ENCODE results near the gene LRFN2.

LRFN2 gene

GRCh38 chr6:40499215-40499614 lies 87.9 kb downstream of the LRFN2 start:
- ChIA-PET POLR2A (no interaction called here), CTCF (no interaction called here)
- TF ChIP-seq ELF4 (IDR thresholded peaks at IDR 0.05) (no peak), ARNT (IDR thresholded peaks at IDR 0.05) (no peak), BHLHE40 (IDR thresholded peaks at IDR 0.05; ENCODE audit: borderline replicate concordance) (no peak), FOXM1 (IDR thresholded peaks at IDR 0.05; ENCODE audit: borderline replicate concordance) (no peak), FOXK2 (IDR thresholded peaks at IDR 0.05) (no peak), NFRKB (IDR thresholded peaks at IDR 0.05) (no peak), LEF1 (IDR thresholded peaks at IDR 0.05; ENCODE audit: borderline replicate concordance) (no peak), SP1 (IDR thresholded peaks at IDR 0.05) (no peak)
- DNase-seq (ENCODE audit: extremely low spot score), result no peak

- ChIA-PET CTCF (no interaction called here), POLR2A (no interaction called here)
- no peak for DNase-seq (ENCODE audit: extremely low spot score)
- TF ChIP-seq LEF1 (IDR thresholded peaks at IDR 0.05; ENCODE audit: borderline replicate concordance), result no peak
- no peak for TF ChIP-seq PKNOX1 (IDR thresholded peaks at IDR 0.05)
- no peak for TF ChIP-seq ZNF384 (IDR thresholded peaks at IDR 0.05)
- no peak for TF ChIP-seq FOXK2 (IDR thresholded peaks at IDR 0.05)
- no peak for TF ChIP-seq SP1 (IDR thresholded peaks at IDR 0.05)
- TF ChIP-seq ARNT (IDR thresholded peaks at IDR 0.05), result no peak
- no peak for TF ChIP-seq FOXM1 (IDR thresholded peaks at IDR 0.05; ENCODE audit: borderline replicate concordance)
- no peak for TF ChIP-seq BHLHE40 (IDR thresholded peaks at IDR 0.05; ENCODE audit: borderline replicate concordance)
- TF ChIP-seq SUZ12 (IDR thresholded peaks at IDR 0.05), result no peak
- TF ChIP-seq HDGF (IDR thresholded peaks at IDR 0.05; ENCODE audit: borderline replicate concordance), result no peak
- no peak for TF ChIP-seq FOXA1 (IDR thresholded peaks at IDR 0.05)
- no peak for TF ChIP-seq NFRKB (IDR thresholded peaks at IDR 0.05)
- TF ChIP-seq ELF4 (IDR thresholded peaks at IDR 0.05), result no peak
- no peak for TF ChIP-seq CTBP1 (IDR thresholded peaks at IDR 0.05; ENCODE audit: borderline replicate concordance)
- TF ChIP-seq TARDBP (IDR thresholded peaks at IDR 0.05), result no peak
- no peak for TF ChIP-seq L3MBTL2 (conservative IDR thresholded peaks at IDR 0.05)
Observed at GRCh38 chr6:40498148-40498547, 89.0 kb downstream of the LRFN2 start.

- no peak for DNase-seq (ENCODE audit: extremely low spot score)
- ChIA-PET POLR2A (no interaction called here), CTCF (no interaction called here)
- TF ChIP-seq L3MBTL2 (conservative IDR thresholded peaks at IDR 0.05) (no peak), ZNF384 (IDR thresholded peaks at IDR 0.05) (no peak), LEF1 (IDR thresholded peaks at IDR 0.05; ENCODE audit: borderline replicate concordance) (no peak), ARNT (IDR thresholded peaks at IDR 0.05) (no peak), SUZ12 (IDR thresholded peaks at IDR 0.05) (no peak), FOXA1 (IDR thresholded peaks at IDR 0.05) (no peak), NFRKB (IDR thresholded peaks at IDR 0.05) (no peak), TARDBP (IDR thresholded peaks at IDR 0.05) (no peak), FOXK2 (IDR thresholded peaks at IDR 0.05) (no peak), HDGF (IDR thresholded peaks at IDR 0.05; ENCODE audit: borderline replicate concordance) (no peak), SP1 (IDR thresholded peaks at IDR 0.05) (no peak), BHLHE40 (IDR thresholded peaks at IDR 0.05; ENCODE audit: borderline replicate concordance) (no peak)
Observed at GRCh38 chr6:40492187-40492586, 95.0 kb downstream of the LRFN2 start.

DNA sequence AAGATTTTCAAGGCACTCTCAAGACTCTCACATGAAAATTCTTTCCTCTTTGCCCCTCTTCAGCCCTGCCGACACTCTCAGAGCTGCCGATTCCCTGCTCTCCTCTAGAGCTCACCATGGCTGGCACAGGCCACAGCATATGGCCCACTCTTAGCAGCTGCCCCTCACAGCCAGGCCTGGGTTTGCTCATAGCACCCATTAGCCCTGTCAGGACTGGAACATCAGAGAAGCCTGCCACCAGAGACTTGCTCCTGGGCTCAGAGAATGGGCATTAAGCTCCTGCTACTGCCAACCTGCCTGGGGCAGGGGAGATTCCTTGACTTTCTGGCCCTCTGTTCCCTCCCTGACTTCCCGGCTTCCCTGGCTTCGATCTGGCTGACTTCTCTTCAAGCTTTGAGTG lies 96.7 kb downstream of the LRFN2 start:
- ChIA-PET CTCF (no interaction called here), POLR2A (no interaction called here)
- DNase-seq (ENCODE audit: extremely low spot score), result no peak
- no peak for TF ChIP-seq PKNOX1 (IDR thresholded peaks at IDR 0.05)
- no peak for TF ChIP-seq ZNF384 (IDR thresholded peaks at IDR 0.05)
- TF ChIP-seq NFRKB (IDR thresholded peaks at IDR 0.05), result no peak
- TF ChIP-seq FOXK2 (IDR thresholded peaks at IDR 0.05), result no peak
- TF ChIP-seq TARDBP (IDR thresholded peaks at IDR 0.05), result no peak
- TF ChIP-seq ELF4 (IDR thresholded peaks at IDR 0.05), result no peak
- no peak for TF ChIP-seq FOXA1 (IDR thresholded peaks at IDR 0.05)
- TF ChIP-seq L3MBTL2 (conservative IDR thresholded peaks at IDR 0.05), result no peak
- TF ChIP-seq ARNT (IDR thresholded peaks at IDR 0.05), result no peak
- TF ChIP-seq LEF1 (IDR thresholded peaks at IDR 0.05; ENCODE audit: borderline replicate concordance), result no peak
- TF ChIP-seq HDGF (IDR thresholded peaks at IDR 0.05; ENCODE audit: borderline replicate concordance), result no peak
- no peak for TF ChIP-seq FOXM1 (IDR thresholded peaks at IDR 0.05; ENCODE audit: borderline replicate concordance)
- no peak for TF ChIP-seq SUZ12 (IDR thresholded peaks at IDR 0.05)
- no peak for TF ChIP-seq CTBP1 (IDR thresholded peaks at IDR 0.05; ENCODE audit: borderline replicate concordance)
- TF ChIP-seq BHLHE40 (IDR thresholded peaks at IDR 0.05; ENCODE audit: borderline replicate concordance), result no peak
- no peak for TF ChIP-seq SP1 (IDR thresholded peaks at IDR 0.05)

DNA sequence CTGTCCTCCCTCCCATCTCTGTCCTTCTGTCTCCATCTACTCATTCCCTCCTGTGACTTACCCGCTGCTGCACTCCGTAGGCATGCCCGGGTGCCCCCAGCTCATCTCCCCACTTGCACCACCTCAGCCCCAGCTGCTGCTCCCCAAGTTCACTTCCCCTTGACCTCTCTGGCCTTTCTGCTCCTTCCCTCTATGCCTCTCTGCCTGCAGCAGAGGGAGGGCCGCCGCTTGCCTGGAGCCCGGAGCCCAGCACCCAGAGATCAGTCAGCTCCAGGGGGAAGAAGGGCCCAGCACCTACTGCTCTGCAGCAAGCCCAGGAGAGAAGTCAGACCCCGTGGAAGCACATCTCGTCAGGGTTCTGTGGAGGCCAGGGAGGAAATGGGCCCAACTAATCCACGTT lies 97.4 kb downstream of the LRFN2 start:
- CTCF ChIA-PET, result no interaction called here
- no peak for TF ChIP-seq HDGF (IDR thresholded peaks at IDR 0.05; ENCODE audit: borderline replicate concordance)
- no peak for TF ChIP-seq FOXA1 (IDR thresholded peaks at IDR 0.05)
- no peak for TF ChIP-seq BHLHE40 (IDR thresholded peaks at IDR 0.05; ENCODE audit: borderline replicate concordance)
- no peak for TF ChIP-seq FOXK2 (IDR thresholded peaks at IDR 0.05)
- TF ChIP-seq CTBP1 (IDR thresholded peaks at IDR 0.05; ENCODE audit: borderline replicate concordance), result no peak
- no peak for TF ChIP-seq TARDBP (IDR thresholded peaks at IDR 0.05)
- no peak for TF ChIP-seq ARNT (IDR thresholded peaks at IDR 0.05)
- no peak for TF ChIP-seq ELF4 (IDR thresholded peaks at IDR 0.05)
- no peak for TF ChIP-seq FOXM1 (IDR thresholded peaks at IDR 0.05; ENCODE audit: borderline replicate concordance)
- TF ChIP-seq ZNF384 (IDR thresholded peaks at IDR 0.05), result no peak
- TF ChIP-seq L3MBTL2 (conservative IDR thresholded peaks at IDR 0.05), result no peak
- no peak for TF ChIP-seq PKNOX1 (IDR thresholded peaks at IDR 0.05)
- no peak for TF ChIP-seq SUZ12 (IDR thresholded peaks at IDR 0.05)
- no peak for TF ChIP-seq NFRKB (IDR thresholded peaks at IDR 0.05)
- TF ChIP-seq LEF1 (IDR thresholded peaks at IDR 0.05; ENCODE audit: borderline replicate concordance), result no peak
- TF ChIP-seq SP1 (IDR thresholded peaks at IDR 0.05), result no peak
- DNase-seq (ENCODE audit: extremely low spot score), result no peak
- POLR2A ChIA-PET, result no interaction called here

DNA sequence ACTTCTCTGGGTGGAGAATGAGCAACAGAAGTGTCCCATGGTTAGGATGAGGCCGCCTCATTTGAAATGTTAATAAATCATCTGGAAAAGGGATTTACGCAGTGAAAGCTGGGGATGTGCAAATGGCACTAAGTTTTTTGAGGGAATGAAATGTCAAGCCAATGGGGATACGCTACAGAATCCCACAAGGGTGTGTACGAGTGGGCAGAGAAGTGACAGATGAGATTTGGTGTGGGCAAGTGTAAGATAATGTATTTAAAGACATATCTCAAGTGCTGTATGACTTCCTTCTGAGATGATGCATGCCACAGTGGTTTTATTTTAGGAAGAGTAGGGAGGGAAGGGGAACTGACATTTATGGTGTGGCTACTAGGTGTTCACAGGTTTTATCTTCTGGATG lies 100.6 kb downstream of the LRFN2 start:
- no peak for DNase-seq (ENCODE audit: extremely low spot score)
- TF ChIP-seq ELF4 (IDR thresholded peaks at IDR 0.05) (no peak), ZNF384 (IDR thresholded peaks at IDR 0.05) (no peak), ARNT (IDR thresholded peaks at IDR 0.05) (no peak), LEF1 (IDR thresholded peaks at IDR 0.05; ENCODE audit: borderline replicate concordance) (no peak), PKNOX1 (IDR thresholded peaks at IDR 0.05) (no peak), TARDBP (IDR thresholded peaks at IDR 0.05) (no peak), FOXA1 (IDR thresholded peaks at IDR 0.05) (no peak), FOXM1 (IDR thresholded peaks at IDR 0.05; ENCODE audit: borderline replicate concordance) (no peak), NFRKB (IDR thresholded peaks at IDR 0.05) (no peak)

More for the DNA sequence above, 100.6 kb downstream of the LRFN2 start:
- ChIA-PET CTCF (interaction anchor here (0.7 kb wide), 1 partner anchor 738 kb away, joined by 3 read pairs; no protein-coding TSS in a partner anchor), POLR2A (no interaction called here)
